Stimulated activated CD8-positive, alpha-beta memory T cell treated with anti-CD3 and anti-CD28 coated beads, Interleukin-2, amount 100 ng/mL, for 48 hours (primary cell): Measurements from ENCODE around the gene SOCS1.

Source experiments
- DNase-seq, 2 donors: peaks; one replicate each; pipeline ENCODE4 v3.0.0-alpha.2; 2020; ENCODE audit warnings: low read depth in 2 of 2

The SOCS1 gene

GRCh38 chr16:11204513-11205047 lies 51.4 kb downstream of the SOCS1 start:
- no peak for DNase-seq
